KMS-11 (cell line): ENCODE results near the gene TUBA4A.

Source experiments
- H2AFZ ChIP-seq: fragments of 200-600 bp; sonication (generic); 2 replicates; pipeline ENCODE4 v1.6.1; 2016; ENCODE audit warnings: antibody characterized with exemption, mixed run types, low read depth
- H3K27ac ChIP-seq: fragments of 200-600 bp; sonication (generic); 2 replicates; pipeline ENCODE4 v1.6.1; 2016; ENCODE audit warnings: mild to moderate bottlenecking, mixed run types
- H3K27me3 ChIP-seq: fragments of 200-600 bp; sonication (generic); 2 replicates; pipeline ENCODE4 v1.6.1; 2017; ENCODE audit warnings: mild to moderate bottlenecking, low read depth, mixed run types, moderate library complexity; ENCODE audit not compliant: insufficient read depth
- H3K36me3 ChIP-seq: fragments of 200-600 bp; sonication (generic); 2 replicates; pipeline ENCODE4 v1.6.1; 2017; ENCODE audit warnings: mild to moderate bottlenecking, mixed run types; ENCODE audit not compliant: insufficient read depth
- H3K4me1 ChIP-seq: fragments of 200-600 bp; sonication (generic); 2 replicates; pipeline ENCODE4 v1.6.1; 2016; ENCODE audit warnings: mild to moderate bottlenecking, low read depth, mixed run types; ENCODE audit not compliant: poor library complexity, severe bottlenecking
- H3K4me2 ChIP-seq: fragments of 200-600 bp; sonication (generic); 2 replicates; pipeline ENCODE4 v1.7.0; 2016; ENCODE audit warnings: mild to moderate bottlenecking, mixed run types
- H3K4me3 ChIP-seq: fragments of 200-600 bp; sonication (generic); IDR thresholded peaks from 2 replicates; pipeline ENCODE4 v1.6.1; 2017; ENCODE audit warnings: low read depth, low read length, mixed read lengths; ENCODE audit not compliant: insufficient read depth
- H3K79me2 ChIP-seq: fragments of 200-600 bp; sonication (generic); 2 replicates; pipeline ENCODE4 v1.6.1; 2016; ENCODE audit warnings: low read depth, mixed run types; ENCODE audit not compliant: insufficient read depth
- H3K9ac ChIP-seq: fragments of 200-600 bp; sonication (generic); 2 replicates; pipeline ENCODE4 v1.6.1; 2016; ENCODE audit warnings: mild to moderate bottlenecking, mixed run types
- H4K20me1 ChIP-seq: fragments of 200-600 bp; sonication (generic); 2 replicates; pipeline ENCODE4 v1.6.1; 2016; ENCODE audit warnings: mild to moderate bottlenecking, mixed run types; ENCODE audit not compliant: insufficient read depth
- TF ChIP-seq, protein P1 (sequence below): fragments of 200-600 bp; sonication (generic); conservative IDR thresholded peaks from 2 replicates; pipeline ENCODE4 v1.6.1; 2017; ENCODE audit warnings: low read depth, mild to moderate bottlenecking, antibody characterized with exemption, low read length, moderate library complexity, mixed read lengths

Gene TUBA4A

DNA sequence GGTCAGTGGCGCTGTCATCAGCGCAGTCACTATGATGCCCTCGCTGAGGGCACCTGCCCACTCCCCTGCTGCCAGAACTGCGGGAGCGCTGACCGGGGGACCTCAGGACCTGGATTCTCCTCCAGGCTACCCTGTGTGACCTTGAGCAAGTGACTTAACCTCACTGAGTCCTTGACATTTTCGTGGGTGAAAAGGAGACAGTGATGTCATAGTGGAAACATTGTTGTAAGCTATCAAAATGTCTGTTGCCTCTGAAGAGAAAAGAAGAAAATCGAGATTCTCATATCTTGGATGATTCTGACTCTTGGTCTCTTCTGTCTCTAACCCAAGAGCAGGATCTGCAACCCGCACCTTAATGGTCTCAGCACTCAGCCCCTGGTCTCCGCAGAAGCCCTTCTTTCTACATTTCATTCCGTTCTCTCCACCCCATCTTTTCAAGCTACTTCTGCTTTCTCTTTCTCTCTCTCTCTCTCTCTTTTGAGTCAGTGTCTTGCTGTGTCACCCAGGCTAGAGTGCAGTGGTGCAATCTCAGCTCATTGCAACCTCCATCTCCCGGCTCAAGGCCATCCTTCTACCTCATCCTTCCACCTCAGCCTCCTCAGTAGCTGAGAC is 978 bp upstream of the TUBA4A start:
- peaks cover 15% of the 10 kb centered on the region for H3K4me1 ChIP-seq
- H3K36me3 ChIP-seq: no peaks in the 10 kb centered on the region
- peak overlapping the region; percentile 85 for H3K4me2 ChIP-seq
- H3K4me3 ChIP-seq: no peak overlapping the region
- peak overlapping the region; percentile 25; the same call in 1 of the 2 replicates for H3K9ac ChIP-seq
- peaks cover 22% of the 10 kb centered on the region; the same call in 1 of the 2 replicates for H3K27me3 ChIP-seq
- H2AFZ ChIP-seq: peak overlapping the region; percentile 91
- TF ChIP-seq, protein P1, sequence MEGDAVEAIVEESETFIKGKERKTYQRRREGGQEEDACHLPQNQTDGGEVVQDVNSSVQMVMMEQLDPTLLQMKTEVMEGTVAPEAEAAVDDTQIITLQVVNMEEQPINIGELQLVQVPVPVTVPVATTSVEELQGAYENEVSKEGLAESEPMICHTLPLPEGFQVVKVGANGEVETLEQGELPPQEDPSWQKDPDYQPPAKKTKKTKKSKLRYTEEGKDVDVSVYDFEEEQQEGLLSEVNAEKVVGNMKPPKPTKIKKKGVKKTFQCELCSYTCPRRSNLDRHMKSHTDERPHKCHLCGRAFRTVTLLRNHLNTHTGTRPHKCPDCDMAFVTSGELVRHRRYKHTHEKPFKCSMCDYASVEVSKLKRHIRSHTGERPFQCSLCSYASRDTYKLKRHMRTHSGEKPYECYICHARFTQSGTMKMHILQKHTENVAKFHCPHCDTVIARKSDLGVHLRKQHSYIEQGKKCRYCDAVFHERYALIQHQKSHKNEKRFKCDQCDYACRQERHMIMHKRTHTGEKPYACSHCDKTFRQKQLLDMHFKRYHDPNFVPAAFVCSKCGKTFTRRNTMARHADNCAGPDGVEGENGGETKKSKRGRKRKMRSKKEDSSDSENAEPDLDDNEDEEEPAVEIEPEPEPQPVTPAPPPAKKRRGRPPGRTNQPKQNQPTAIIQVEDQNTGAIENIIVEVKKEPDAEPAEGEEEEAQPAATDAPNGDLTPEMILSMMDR: no peak
- peaks cover 6% of the 10 kb centered on the region; the same call in 1 of the 2 replicates for H3K79me2 ChIP-seq
- no peaks in the 10 kb centered on the region for H4K20me1 ChIP-seq
- no peak overlapping the region for H3K27ac ChIP-seq

DNA sequence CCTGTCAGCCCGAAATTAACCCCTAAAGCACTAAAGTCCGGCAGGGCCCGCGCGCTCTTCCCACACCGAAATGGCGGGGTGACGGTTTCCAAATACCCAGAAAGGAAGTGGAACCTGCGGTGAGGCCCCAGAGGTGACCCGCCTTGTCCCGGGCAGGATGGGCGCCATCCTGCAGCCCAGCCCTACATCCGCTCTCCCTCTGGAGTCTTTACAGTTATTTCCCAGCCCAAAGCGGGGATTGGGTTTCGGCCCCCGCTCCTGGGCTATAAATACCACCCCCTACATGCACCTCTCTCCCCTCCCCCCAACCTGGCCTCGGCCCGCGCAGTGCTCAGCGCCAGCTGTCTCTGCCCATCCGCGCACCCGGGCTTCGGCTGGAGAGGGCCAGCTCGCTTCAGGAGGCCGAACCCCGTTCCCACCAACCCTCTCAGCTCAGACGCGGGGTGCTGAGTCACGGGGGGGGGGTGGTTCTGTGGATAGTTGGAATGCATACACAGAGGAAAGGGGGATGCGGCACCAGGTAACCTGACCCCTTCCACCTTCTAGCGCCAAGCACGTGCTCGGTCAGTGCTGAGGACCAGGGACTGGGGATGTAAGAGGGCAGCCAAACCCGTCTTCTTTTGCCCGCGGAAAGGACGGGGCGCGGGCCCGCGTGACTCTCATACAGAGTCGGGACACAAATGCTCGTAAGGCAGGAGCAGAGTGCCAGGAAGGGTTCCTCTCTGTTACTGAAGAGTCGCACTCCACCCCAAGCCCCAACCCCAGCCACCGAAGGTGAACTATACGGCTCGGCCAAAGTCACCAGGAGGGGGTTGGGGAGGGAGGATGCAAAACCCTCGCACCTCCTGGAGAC is 592 bp downstream of the TUBA4A start, which contains the start of gene TUBA4B:
TUBA4B (plus strand) TSS at position 344 of the 853 bp plus-strand sequence; CDS start at position 509, 165 bp downstream.
- H3K9ac ChIP-seq: peak within 1 kb of the TSS; percentile 77
- TF ChIP-seq, protein P1: no peak
- no peaks in the 10 kb centered on the region for H4K20me1 ChIP-seq
- H3K4me2 ChIP-seq: peak within 1 kb of the TSS; percentile 85
- peaks cover 22% of the 10 kb centered on the region; the same call in 1 of the 2 replicates for H3K27me3 ChIP-seq
- peak within 1 kb of the TSS; percentile 56 for H3K27ac ChIP-seq
- no peaks in the 10 kb centered on the region for H3K36me3 ChIP-seq
- H3K4me3 ChIP-seq: peak within 1 kb of the TSS; percentile 80
- H2AFZ ChIP-seq: peak within 1 kb of the TSS; percentile 91
- H3K79me2 ChIP-seq: peaks cover 6% of the 10 kb centered on the region; the same call in 1 of the 2 replicates
- H3K4me1 ChIP-seq: peaks cover 22% of the 10 kb centered on the region

DNA sequence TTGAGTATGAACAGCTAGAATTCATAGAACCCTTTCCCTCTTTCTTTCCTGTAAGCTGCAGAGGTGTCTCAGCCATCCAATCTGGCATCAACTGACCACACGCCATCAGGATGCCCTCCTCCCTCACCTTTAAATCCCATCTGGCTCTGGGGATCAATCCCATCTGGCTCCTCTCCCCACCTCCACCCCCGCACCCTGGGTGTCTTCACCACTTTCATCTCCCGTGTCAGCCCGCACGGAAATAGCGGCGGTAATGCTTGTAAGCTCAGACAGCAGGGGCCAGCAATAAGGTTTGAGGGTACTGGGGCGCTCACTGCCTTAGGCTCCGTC is 1.2 kb downstream of the TUBA4A start:
- H4K20me1 ChIP-seq: no peaks in the 10 kb centered on the region
- peaks cover 22% of the 10 kb centered on the region; the same call in 1 of the 2 replicates for H3K27me3 ChIP-seq
- TF ChIP-seq, protein P1: no peak
- H3K36me3 ChIP-seq: no peaks in the 10 kb centered on the region
- peak overlapping the region; percentile 85 for H3K4me2 ChIP-seq
- peak overlapping the region; percentile 64 for H2AFZ ChIP-seq
- peak overlapping the region; percentile 77; the same call in 1 of the 2 replicates for H3K9ac ChIP-seq
- H3K4me1 ChIP-seq: peaks cover 22% of the 10 kb centered on the region
- H3K79me2 ChIP-seq: peaks cover 6% of the 10 kb centered on the region; the same call in 1 of the 2 replicates
- H3K27ac ChIP-seq: peak overlapping the region; percentile 56; the same call in 1 of the 2 replicates
- H3K4me3 ChIP-seq: peak overlapping the region; percentile 80

DNA sequence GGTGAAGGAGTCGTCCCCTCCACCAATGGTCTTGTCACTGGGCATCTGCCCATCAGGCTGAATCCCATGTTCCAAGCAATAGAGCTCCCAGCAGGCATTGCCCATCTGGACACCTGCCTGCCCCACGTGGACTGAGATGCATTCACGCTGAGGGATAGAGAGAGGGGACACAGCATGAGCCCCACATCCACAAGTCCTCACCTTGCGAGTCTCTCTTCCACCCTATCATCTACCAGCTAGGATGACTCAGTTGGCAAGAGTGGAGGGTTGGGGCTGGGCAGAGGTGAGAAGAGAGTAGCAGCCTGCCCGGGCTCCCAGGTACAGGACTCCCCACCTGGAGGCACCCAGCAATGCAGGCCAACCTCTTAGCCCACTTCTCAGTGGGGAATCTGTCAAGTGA is 1.6 kb downstream of the TUBA4A start:
- peaks cover 6% of the 10 kb centered on the region; the same call in 1 of the 2 replicates for H3K79me2 ChIP-seq
- H3K4me3 ChIP-seq: no peak overlapping the region
- H4K20me1 ChIP-seq: no peaks in the 10 kb centered on the region
- no peaks in the 10 kb centered on the region for H3K36me3 ChIP-seq
- no peak overlapping the region for H2AFZ ChIP-seq
- no peak overlapping the region for H3K27ac ChIP-seq
- peaks cover 22% of the 10 kb centered on the region; the same call in 1 of the 2 replicates for H3K27me3 ChIP-seq
- H3K4me2 ChIP-seq: peak overlapping the region; percentile 85
- H3K4me1 ChIP-seq: peaks cover 22% of the 10 kb centered on the region
- no peak overlapping the region for H3K9ac ChIP-seq
- TF ChIP-seq, protein P1: no peak
